Body of pancreas (tissue), 4 donors: ENCODE data around the gene CYP1B1. TPM values are rescaled to one million over a fixed set of nuclear protein-coding genes. Genes with fewer than 3 reads are reported as not detected.

Experiments
- ATAC-seq: fragments of 150-250 bp; one replicate; pipeline ENCODE4 v1.9.1; 2016
- DNase-seq, 4 donors: peaks; one replicate each; pipeline ENCODE4 v3.0.0-alpha.2; 2019
- H3K27ac ChIP-seq, 4 donors: fragments of 200-600 bp; sonication (generic); 1 replicate in 3 of 4; 2 replicates in 1 of 4; pipeline versions ENCODE4 v1.5.1 to v1.6.1; 2016 to 2019; ENCODE audit warnings: mild to moderate bottlenecking in 1 of 4, mixed read lengths in 1 of 4, moderate library complexity in 1 of 4
- H3K27me3 ChIP-seq, 2 donors: fragments of 200-600 bp; sonication (generic); one replicate each; pipeline ENCODE4 v1.6.0; 2016; ENCODE audit warnings: mild to moderate bottlenecking in 1 of 2
- H3K36me3 ChIP-seq, 2 donors: fragments of 200-600 bp; sonication (generic); replicated peaks in 1 of 2; 2 replicates each; pipeline ENCODE4 v1.5.1; 2016; ENCODE audit warnings: low read depth in 2 of 2; ENCODE audit not compliant: insufficient read depth in 1 of 2
- H3K4me1 ChIP-seq: fragments of 200-600 bp; sonication (generic); one replicate; pipeline ENCODE4 v1.6.0; 2016
- H3K4me3 ChIP-seq, 2 donors: fragments of 200-600 bp; sonication (generic); 1 replicate in 1 of 2; 2 replicates in 1 of 2; pipeline ENCODE4 v1.5.1; 2016 to 2019
- H3K9me3 ChIP-seq, 3 donors: fragments of 200-600 bp; sonication (generic); 1 replicate in 2 of 3; 2 replicates in 1 of 3; pipeline ENCODE4 v1.5.1; 2016
- CTCF ChIP-seq, 7 experiments: fragments of 450-650 bp in 4 of 7; fragments of 200-600 bp in 3 of 7; sonication (generic) in 3 of 7; IDR thresholded peaks; one replicate each; pipeline ENCODE4 v1.5.1; 2016 to 2019; ENCODE audit warnings: antibody characterized with exemption in 7 of 7
- POLR2A ChIP-seq, 3 donors: fragments of 450-650 bp; IDR thresholded peaks; one replicate each; pipeline ENCODE4 v1.6.1; 2016; ENCODE audit warnings: antibody characterized with exemption in 3 of 3, mild to moderate bottlenecking in 2 of 3
- WGBS, 2 donors: methylation state at CpG; one replicate each; pipeline ENCODE4 v1.1.5; 2017; 5-methylcytosine and 5-hydroxymethylcytosine counted together
- intact Hi-C: fragments of 100-400 bp; cut with DNase I; formaldehyde crosslinking; loops from one replicate; pipeline ENCODE4 v1.15.1; 2023
- total RNA-seq, 2 donors: library from RNA; depleted of rRNA; stranded (reverse); fragments of >200 nt; gene quantifications; one replicate each; pipeline ENCODE4 v1.1.0, GENCODE V29; 2016

CYP1B1 gene
- total RNA-seq, 2 donors from 2014 or later = 9.1 to 22.4 TPM

GRCh38 chr2:38035968-38036367 lies 40.0 kb downstream of the CYP1B1 start:
- WGBS, 2 donors = 71 to 76% methylated on average over 7 of the region's 7 CpGs

GRCh38 chr2:38033646-38034045 lies 42.3 kb downstream of the CYP1B1 start:
- no peaks in the 10 kb centered on the region for H3K36me3 ChIP-seq
- no peaks in the 10 kb centered on the region for H3K4me1 ChIP-seq
- ATAC-seq (no peak), DNase-seq (no peak)
- H3K27me3 ChIP-seq = no peaks in the 10 kb centered on the region
- no peaks in the 10 kb centered on the region for H3K9me3 ChIP-seq
- 45 to 66% methylated on average over 2 of the region's 2 CpGs for WGBS, 2 donors
- H3K4me3 ChIP-seq = no peak overlapping the region
- H3K27ac ChIP-seq = no peak overlapping the region
- no peak for TF ChIP-seq POLR2A (IDR thresholded peaks at IDR 0.05)
- TF ChIP-seq CTCF (IDR thresholded peaks at IDR 0.05) = no peak
- intact Hi-C loops = no loop called here

More at GRCh38 chr2:38035968-38036367, 40.0 kb downstream of the CYP1B1 start:
- Histone ChIP-seq H3K27ac (no peak overlapping the region), H3K4me1 (no peaks in the 10 kb centered on the region), H3K36me3 (no peaks in the 10 kb centered on the region), H3K4me3 (no peak overlapping the region), H3K27me3 (no peaks in the 10 kb centered on the region), H3K9me3 (no peaks in the 10 kb centered on the region)
- intact Hi-C loops = no loop called here
- DNase-seq (no peak), ATAC-seq (no peak)
- TF ChIP-seq POLR2A (IDR thresholded peaks at IDR 0.05) (no peak), CTCF (IDR thresholded peaks at IDR 0.05) (no peak)

GRCh38 chr2:38032946-38033345 lies 43.0 kb downstream of the CYP1B1 start:
- no peak for DNase-seq

GRCh38 chr2:38030635-38031355 lies 45.2 kb downstream of the CYP1B1 start:
- ATAC-seq (no peak), DNase-seq (peak in 1 of 4 donors; percentile 10)
- 53 to 59% methylated on average over 1 of the region's 1 CpG for WGBS, 2 donors
- Histone ChIP-seq H3K27ac (no peak overlapping the region), H3K9me3 (no peaks in the 10 kb centered on the region), H3K36me3 (no peaks in the 10 kb centered on the region), H3K4me1 (no peaks in the 10 kb centered on the region), H3K27me3 (no peaks in the 10 kb centered on the region), H3K4me3 (no peak overlapping the region)
- intact Hi-C loops = no loop called here
- TF ChIP-seq CTCF (IDR thresholded peaks at IDR 0.05) (no peak), POLR2A (IDR thresholded peaks at IDR 0.05) (no peak)

More at GRCh38 chr2:38032946-38033345, 43.0 kb downstream of the CYP1B1 start:
- no peak overlapping the region for H3K4me3 ChIP-seq
- no peaks in the 10 kb centered on the region for H3K27me3 ChIP-seq
- no peak overlapping the region for H3K27ac ChIP-seq
- no peak for ATAC-seq
- TF ChIP-seq CTCF (IDR thresholded peaks at IDR 0.05) (no peak), POLR2A (IDR thresholded peaks at IDR 0.05) (no peak)
- intact Hi-C loops = no loop called here
- H3K4me1 ChIP-seq = no peaks in the 10 kb centered on the region
- 88 to 90% methylated on average over 2 of the region's 2 CpGs for WGBS, 2 donors
- H3K9me3 ChIP-seq = no peaks in the 10 kb centered on the region
- H3K36me3 ChIP-seq = no peaks in the 10 kb centered on the region

- Histone ChIP-seq H3K27me3 (no peaks in the 10 kb centered on the region), H3K4me3 (no peak overlapping the region), H3K9me3 (no peaks in the 10 kb centered on the region), H3K27ac (no peak overlapping the region), H3K4me1 (no peaks in the 10 kb centered on the region), H3K36me3 (no peaks in the 10 kb centered on the region)
- intact Hi-C loops = no loop called here
- WGBS, 2 donors = 79 to 83% methylated on average over 5 of the region's 5 CpGs
- DNase-seq (no peak), ATAC-seq (no peak)
- TF ChIP-seq POLR2A (IDR thresholded peaks at IDR 0.05) (no peak), CTCF (IDR thresholded peaks at IDR 0.05) (no peak)
Measured at GRCh38 chr2:38029512-38029911, 46.4 kb downstream of the CYP1B1 start.
